Activated CD4-positive, alpha-beta T cell treated with anti-CD3 and anti-CD28 coated beads for 1 hour (primary cell): ENCODE results near the gene SETD6.
"Not testable (repeated sequence)": the region's sequence is repeated elsewhere in the genome, so short reads cannot be mapped to it uniquely, and the experiment has no call there.

Experiments used
- DNase-seq: peaks from one replicate; pipeline ENCODE4 v3.0.0-alpha.2; 2020

Gene SETD6

DNA sequence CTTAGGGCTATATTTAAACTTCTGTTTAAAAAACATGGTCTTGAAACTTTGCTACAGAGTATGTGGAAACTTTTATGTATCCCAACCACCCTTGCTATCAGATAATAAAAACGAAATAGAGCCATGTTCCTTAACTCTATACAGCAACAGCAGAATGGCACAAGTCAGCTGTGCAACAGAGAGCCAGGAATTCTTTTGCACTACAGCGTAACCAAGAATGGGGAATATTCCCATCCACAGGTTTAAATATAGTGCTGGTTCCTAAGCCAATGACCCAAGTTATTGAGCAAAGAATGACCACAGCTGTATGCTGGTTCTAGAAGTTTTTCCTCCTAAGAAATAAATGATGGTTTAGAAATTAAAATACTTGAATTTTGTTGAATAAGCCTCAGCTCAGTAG, 33.1 kb downstream of the SETD6 start:
- no peak for DNase-seq

DNA sequence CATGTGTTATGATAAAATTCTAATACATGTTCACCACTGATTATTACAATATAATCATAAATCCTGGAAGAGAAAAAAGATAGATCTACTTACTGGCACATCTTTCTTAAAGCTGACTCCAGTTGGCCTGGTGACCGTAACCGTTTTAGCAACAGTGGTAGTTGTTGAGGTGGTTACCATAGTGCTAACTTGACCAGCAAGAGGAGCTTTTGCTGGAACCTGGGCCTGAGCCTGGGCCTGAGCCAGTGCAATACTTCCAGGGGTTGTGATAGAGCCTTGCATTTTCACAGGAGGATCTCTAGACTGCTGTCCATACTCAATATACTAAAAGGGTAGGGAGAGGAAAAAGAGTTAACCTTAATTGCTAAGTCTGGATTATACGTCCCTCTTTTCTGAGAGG, 36.2 kb downstream of the SETD6 start:
- DNase-seq = no peak

DNA sequence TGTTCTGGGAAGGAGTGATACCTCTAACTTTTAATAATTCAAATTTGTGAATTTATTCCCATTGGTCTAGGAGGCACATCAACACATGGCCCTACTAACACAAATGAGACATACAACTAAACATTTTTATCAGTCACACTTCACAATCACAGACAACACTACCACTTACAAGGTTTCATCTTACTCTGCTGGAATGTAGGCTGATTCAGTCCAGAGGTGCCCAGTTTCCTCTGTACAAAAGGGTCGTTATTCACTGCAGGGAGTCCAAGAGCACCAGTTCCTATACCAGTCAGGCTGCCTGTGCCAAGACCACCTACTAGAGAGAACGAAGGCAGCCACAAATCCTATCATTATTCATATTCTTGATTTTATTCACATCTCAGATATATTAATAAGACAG, 41.4 kb downstream of the SETD6 start:
- DNase-seq = no peak

DNA sequence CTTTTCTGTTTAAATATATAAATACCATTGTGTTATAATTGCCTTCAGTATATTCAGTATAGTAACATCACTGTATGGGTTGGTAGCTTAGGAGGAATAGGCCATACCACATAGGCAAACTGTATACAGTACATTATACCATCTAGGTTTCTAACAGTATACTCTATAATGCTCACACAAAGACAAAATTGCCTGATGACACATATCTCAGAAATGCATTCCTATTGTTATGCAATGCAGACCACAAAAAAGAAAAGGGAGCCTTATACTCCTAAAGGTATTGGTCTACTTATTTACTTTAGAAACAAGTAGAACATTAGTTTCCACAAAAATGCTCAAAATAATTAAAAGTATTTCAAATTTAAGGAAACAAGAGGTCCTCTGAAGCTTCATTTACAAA, 47.9 kb downstream of the SETD6 start:
- DNase-seq = no peak

DNA sequence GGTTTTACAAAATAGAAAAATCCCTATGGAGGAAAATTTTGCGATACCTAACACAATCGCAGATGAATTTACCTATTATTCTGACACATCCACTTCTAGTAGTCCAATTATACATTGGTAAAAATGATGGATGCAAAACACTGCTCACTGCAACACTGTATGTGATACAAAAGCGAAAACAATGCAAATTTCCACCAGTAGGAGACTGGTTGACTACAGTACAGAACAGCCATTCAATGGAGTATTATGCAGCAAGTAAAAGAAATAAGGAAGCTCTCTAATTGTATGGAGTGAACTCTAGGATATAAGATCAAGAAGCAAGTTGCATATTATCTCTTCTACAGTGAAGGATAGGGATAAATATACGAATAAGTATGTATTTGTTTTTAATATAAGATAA, 48.5 kb downstream of the SETD6 start:
- no peak for DNase-seq

DNA sequence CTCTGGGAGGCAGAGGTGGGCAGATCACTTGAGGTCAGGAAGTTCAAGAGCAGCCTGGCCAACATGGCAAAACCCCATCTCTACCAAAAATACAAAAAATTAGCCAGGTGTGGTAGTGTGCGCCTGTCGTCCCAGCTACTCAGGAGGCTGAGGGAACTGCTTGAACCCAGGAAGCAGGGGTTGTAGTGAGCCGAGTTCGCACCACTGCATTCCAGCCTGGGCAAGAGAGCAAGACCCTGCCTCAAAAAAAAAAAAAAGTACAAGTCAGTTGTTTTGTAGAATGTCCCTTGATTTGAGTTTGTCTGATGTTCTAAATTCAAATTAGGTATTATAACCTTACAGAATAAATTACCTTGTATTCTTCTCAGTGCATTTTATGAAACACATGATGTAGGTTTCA, 50.4 kb downstream of the SETD6 start:
- not testable (repeated sequence) for DNase-seq
